HepG2 (cell line): ENCODE results near the gene AP5B1. TPM values are rescaled to one million over a fixed set of nuclear protein-coding genes. Genes with fewer than 3 reads are reported as not detected.
A peak's percentile ranks its signal among the peaks of the same experiment; 100 is the strongest.

Experiments
- ATAC-seq: fragments of 200-7000 bp; cut with Tn5 transposase; 3 replicates; pipeline ENCODE4 v1.9.1; 2020; ENCODE audit warnings: mild to moderate bottlenecking, moderate library complexity
- BruUV-seq: library from RNA; stranded (reverse); fragments of 400-500 nt; replicated peaks from 2 replicates; lab custom pipeline; 2021; lab: Mats Ljungman, UMichigan
- CTCF ChIA-PET: fragments of 300-600 bp; formaldehyde crosslinking; extraction: SDS; loops from one replicate; lab custom pipeline; 2021; ENCODE audit warnings: low total read pairs, inconsistent platforms, low intra/inter-chr PET ratio; lab: Yijun Ruan, JAX
- POLR2A ChIA-PET: fragments of 350-600 bp; sonication (Branson Sonifier 250); formaldehyde crosslinking; loops from one replicate; lab custom pipeline; 2020; ENCODE audit warnings: antibody characterized with exemption, inconsistent platforms; lab: Yijun Ruan, JAX
- DNase-seq: peaks from one replicate; pipeline ENCODE4 v3.0.0-alpha.2; 2015; ENCODE audit warnings: low spot score
- FAIRE-seq: peaks from 3 replicates; lab custom pipeline; 2011; peaks lifted over from hg19 to GRCh38; lab: Jason Lieb, UNC
- H2AFZ ChIP-seq: one replicate; pipeline ENCODE4 v1.6.1; 2011; ENCODE audit warnings: low read length, inconsistent platforms
- H3K27ac ChIP-seq: fragments of 300-600 bp; 3 replicates; pipeline ENCODE4 v1.8.0; 2011; ENCODE audit warnings: mixed run types, mild to moderate bottlenecking, mixed read lengths, low read length, inconsistent platforms; ENCODE audit not compliant: insufficient read depth; ENCODE audit errors: extremely low read length
- H3K27me3 ChIP-seq, 2 experiments: fragments of 200-600 bp in 1 of 2; 2 replicates in 1 of 2; 3 replicates in 1 of 2; pipeline versions ENCODE4 v1.6.0 to v1.8.0; 2011; ENCODE audit warnings: low read length in 2 of 2, mild to moderate bottlenecking in 2 of 2, moderate library complexity in 2 of 2, inconsistent platforms in 1 of 2; ENCODE audit not compliant: insufficient read depth in 2 of 2, control insufficient read depth in 1 of 2
- H3K36me3 ChIP-seq, 2 experiments: fragments of 200-600 bp in 1 of 2; replicated peaks in 1 of 2; 2 replicates in 1 of 2; 3 replicates in 1 of 2; pipeline versions ENCODE4 v1.5.1 to v1.8.0; 2011; ENCODE audit warnings: low read length in 2 of 2, inconsistent platforms in 1 of 2; ENCODE audit not compliant: insufficient read depth in 2 of 2, control insufficient read depth in 1 of 2
- H3K4me1 ChIP-seq: 2 replicates; pipeline ENCODE4 v1.5.1; 2012; ENCODE audit warnings: low read length, inconsistent platforms; ENCODE audit not compliant: insufficient read depth
- H3K4me2 ChIP-seq: 2 replicates; pipeline ENCODE4 v1.6.0; 2011; ENCODE audit warnings: low read depth, low read length, inconsistent platforms
- H3K4me3 ChIP-seq, 3 experiments: fragments of 200-600 bp in 1 of 3; sonication (generic), shearing (Covaris generic) in 1 of 3; replicated peaks in 1 of 3; 2 replicates each; pipeline ENCODE4 v1.5.1; 2011 to 2016; ENCODE audit warnings: low read length in 3 of 3, inconsistent platforms in 2 of 3, low read depth in 2 of 3, mild to moderate bottlenecking in 2 of 3, control low read depth in 1 of 3, mixed read lengths in 1 of 3; ENCODE audit not compliant: insufficient read depth in 1 of 3
- H3K79me2 ChIP-seq: one replicate; pipeline ENCODE4 v1.6.1; 2011; ENCODE audit warnings: low read length, inconsistent platforms; ENCODE audit not compliant: insufficient read depth
- H3K9ac ChIP-seq: 2 replicates; pipeline ENCODE4 v1.6.0; 2011; ENCODE audit warnings: mild to moderate bottlenecking, low read depth, low read length, inconsistent platforms; ENCODE audit not compliant: insufficient read depth
- H3K9me3 ChIP-seq: 2 replicates; pipeline ENCODE4 v1.5.1; 2012; ENCODE audit warnings: mild to moderate bottlenecking, low read length
- H4K20me1 ChIP-seq: 2 replicates; pipeline ENCODE4 v1.6.0; 2011; ENCODE audit warnings: inconsistent platforms, mild to moderate bottlenecking, low read length, moderate library complexity; ENCODE audit not compliant: insufficient read depth
- ATF2 ChIP-seq: sonication (generic); formaldehyde crosslinking; IDR thresholded peaks from 2 replicates; pipeline ENCODE4 v1.4.0; 2020; ENCODE audit warnings: missing genetic modification reagents
- GABPA ChIP-seq, 2 experiments: IDR thresholded peaks; 2 replicates each; pipeline ENCODE4 v1.6.1; 2011 to 2016; ENCODE audit warnings: low read depth in 2 of 2, low read length in 1 of 2, missing biosample characterization in 1 of 2, missing genetic modification characterization in 1 of 2
- HDAC2 ChIP-seq: sonication (generic); formaldehyde crosslinking; IDR thresholded peaks from 2 replicates; pipeline ENCODE4 v1.4.0; 2020; ENCODE audit warnings: missing genetic modification reagents
- KAT7 ChIP-seq: IDR thresholded peaks from 2 replicates; pipeline ENCODE4 v1.6.1; 2018; ENCODE audit warnings: borderline replicate concordance, missing compliant biosample characterization
- MYPOP ChIP-seq: sonication (generic); formaldehyde crosslinking; IDR thresholded peaks from 2 replicates; pipeline ENCODE4 v1.8.1; 2023; ENCODE audit warnings: mild to moderate bottlenecking, moderate library complexity, missing genetic modification reagents
- SOX5 ChIP-seq: IDR thresholded peaks from 2 replicates; pipeline ENCODE4 v1.6.1; 2016; ENCODE audit warnings: borderline replicate concordance
- SPEN ChIP-seq: sonication (generic); formaldehyde crosslinking; IDR thresholded peaks from 2 replicates; pipeline ENCODE4 v1.5.1; 2020; ENCODE audit warnings: low read depth, mild to moderate bottlenecking, missing genetic modification reagents
- ZFY ChIP-seq: sonication (generic); formaldehyde crosslinking; IDR thresholded peaks from 2 replicates; pipeline ENCODE4 v1.4.0; 2020; ENCODE audit warnings: missing genetic modification reagents
- ZNF577 ChIP-seq: sonication (generic); formaldehyde crosslinking; IDR thresholded peaks from 2 replicates; pipeline ENCODE4 v1.4.0; 2020; ENCODE audit warnings: mild to moderate bottlenecking, low read depth, missing genetic modification reagents, borderline replicate concordance
- ZNF660 ChIP-seq: sonication (generic); formaldehyde crosslinking; IDR thresholded peaks from 2 replicates; pipeline ENCODE4 v1.5.1; 2020; ENCODE audit warnings: mild to moderate bottlenecking, low read depth, missing genetic modification reagents, borderline replicate concordance
- ZNF747 ChIP-seq: sonication (generic); formaldehyde crosslinking; IDR thresholded peaks from 2 replicates; pipeline ENCODE4 v1.8.1; 2023; ENCODE audit warnings: missing genetic modification reagents, mild to moderate bottlenecking, borderline replicate concordance
- ZNF816 ChIP-seq: sonication (generic); formaldehyde crosslinking; IDR thresholded peaks from 2 replicates; pipeline ENCODE4 v1.8.0; 2022; ENCODE audit warnings: missing genetic modification reagents, mild to moderate bottlenecking, borderline replicate concordance
- WGBS: methylation state at CpG from one replicate; pipeline ENCODE4 v1.1.6; 2017; ENCODE audit warnings: low lambda C conversion rate; 5-methylcytosine and 5-hydroxymethylcytosine counted together
- in situ Hi-C: cut with HindIII; loops from 2 replicates; pipeline ENCODE4 v1.10.0; 2017; ENCODE audit warnings: low pct_unique_long_range_greater_than_20kb; ENCODE audit not compliant: extremely low pct_ligation_motif_present
- intact Hi-C: fragments of 100-400 bp; cut with micrococcal nuclease; formaldehyde crosslinking; loops from one replicate; pipeline ENCODE4 v1.10.0; 2022; ENCODE audit not compliant: unreplicated experiment
- polyA plus RNA-seq, 8 experiments: library from polyadenylated mRNA; depleted of rRNA in 3 of 8; stranded (reverse) in 7 of 8; unstranded in 1 of 8; fragments of >200 nt; fragmentation: Illumina TruSeq in 4 of 8; extraction: Trizol in 4 of 8; gene quantifications; 2 replicates each; pipeline versions ENCODE4 v1.2.1 to v1.2.3, GENCODE V29; 2011 to 2016; ENCODE audit warnings: low read depth in 4 of 8, missing spikeins in 1 of 8, mixed read lengths in 1 of 8; ENCODE audit not compliant: insufficient read depth in 1 of 8
- total RNA-seq, 5 experiments: library from RNA; depleted of rRNA; stranded (reverse); fragments of >200 nt; fragmentation: Illumina TruSeq; extraction: Trizol; gene quantifications; 2 replicates each; pipeline ENCODE4 v1.2.3, GENCODE V29; 2016; ENCODE audit warnings: low read depth in 1 of 5
- TF ChIP-seq, protein P1 (sequence below): sonication (generic); formaldehyde crosslinking; IDR thresholded peaks from 2 replicates; pipeline ENCODE4 v1.5.1; 2020; ENCODE audit warnings: missing genetic modification reagents, mild to moderate bottlenecking, borderline replicate concordance
- TF ChIP-seq, protein P2 (sequence below): sonication (generic); formaldehyde crosslinking; IDR thresholded peaks from 2 replicates; pipeline ENCODE4 v1.9.0; 2021; ENCODE audit warnings: missing genetic modification reagents, borderline replicate concordance
- TF ChIP-seq, protein P3 (sequence below): sonication (generic); formaldehyde crosslinking; IDR thresholded peaks from 2 replicates; pipeline ENCODE4 v1.4.0; 2020; ENCODE audit warnings: low read depth, mild to moderate bottlenecking, missing genetic modification reagents
- TF ChIP-seq, protein P4 (sequence below): IDR thresholded peaks from 2 replicates; pipeline ENCODE4 v1.6.1; 2016

The AP5B1 gene
- total and polyA plus RNA-seq, 2 of the 13 experiments (the other 11 are each of a cell fraction or from before 2014, with no cell fraction given), result 1.7 to 4.4 TPM

- no peaks in the 10 kb centered on the region for H3K36me3 ChIP-seq
- no peak overlapping the region for H3K4me3 ChIP-seq
- peak overlapping the region; percentile 50 for H3K4me2 ChIP-seq
- DNase-seq (peak; percentile 27), FAIRE-seq (no peak), ATAC-seq (peak; percentile 43; the same call in 2 of the 3 replicates)
- no peaks in the 10 kb centered on the region for H3K79me2 ChIP-seq
- in situ Hi-C loops, result no loop called here
- POLR2A ChIA-PET, result interaction anchor here (1.4 kb wide), 1 partner anchor 9 kb away, joined by 5 read pairs; no protein-coding TSS in a partner anchor
- no TSS peak for BruUV-seq
- H3K9ac ChIP-seq, result no peak overlapping the region
- CTCF ChIA-PET, result interaction anchor here (1.0 to 1.5 kb wide), 4 partner anchors 27 to 218 kb away, joined by 3 to 6 read pairs (median 4); partner anchors contain the start of gene FIBP
- intact Hi-C loops, result loop anchor here (1.0 kb wide), 1 partner anchor 59 kb away; the partner anchor contains the start of gene KAT5
- H3K27ac ChIP-seq, result no peak overlapping the region
- no peaks in the 10 kb centered on the region for H3K9me3 ChIP-seq
- H4K20me1 ChIP-seq, result no peaks in the 10 kb centered on the region
- H2AFZ ChIP-seq, result no peak overlapping the region
- H3K27me3 ChIP-seq, result no peaks in the 10 kb centered on the region
- H3K4me1 ChIP-seq, result peaks cover 25% of the 10 kb centered on the region
- WGBS, result 17% methylated on average over 12 of the region's 12 CpGs
- TF ChIP-seq, protein P1, sequence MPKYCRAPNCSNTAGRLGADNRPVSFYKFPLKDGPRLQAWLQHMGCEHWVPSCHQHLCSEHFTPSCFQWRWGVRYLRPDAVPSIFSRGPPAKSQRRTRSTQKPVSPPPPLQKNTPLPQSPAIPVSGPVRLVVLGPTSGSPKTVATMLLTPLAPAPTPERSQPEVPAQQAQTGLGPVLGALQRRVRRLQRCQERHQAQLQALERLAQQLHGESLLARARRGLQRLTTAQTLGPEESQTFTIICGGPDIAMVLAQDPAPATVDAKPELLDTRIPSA (CRISPR knock-in tag), result no peak
- TF ChIP-seq, protein P2, sequence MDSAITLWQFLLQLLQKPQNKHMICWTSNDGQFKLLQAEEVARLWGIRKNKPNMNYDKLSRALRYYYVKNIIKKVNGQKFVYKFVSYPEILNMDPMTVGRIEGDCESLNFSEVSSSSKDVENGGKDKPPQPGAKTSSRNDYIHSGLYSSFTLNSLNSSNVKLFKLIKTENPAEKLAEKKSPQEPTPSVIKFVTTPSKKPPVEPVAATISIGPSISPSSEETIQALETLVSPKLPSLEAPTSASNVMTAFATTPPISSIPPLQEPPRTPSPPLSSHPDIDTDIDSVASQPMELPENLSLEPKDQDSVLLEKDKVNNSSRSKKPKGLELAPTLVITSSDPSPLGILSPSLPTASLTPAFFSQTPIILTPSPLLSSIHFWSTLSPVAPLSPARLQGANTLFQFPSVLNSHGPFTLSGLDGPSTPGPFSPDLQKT, result no peak
- peak; percentile 24; the same call in 1 of the 2 replicates for TF ChIP-seq GABPA (IDR thresholded peaks at IDR 0.05; ENCODE audit: low read depth, low read length)
- peak; percentile 84 for TF ChIP-seq GABPA (CRISPR knock-in tag; IDR thresholded peaks at IDR 0.05; ENCODE audit: low read depth)
- TF ChIP-seq ZNF660 (CRISPR knock-in tag), result no peak
- TF ChIP-seq HDAC2 (CRISPR knock-in tag), result no peak
- no peak for TF ChIP-seq ZNF816
- TF ChIP-seq ZNF747 (CRISPR knock-in tag), result no peak
- no peak for TF ChIP-seq ZNF577
- no peak for TF ChIP-seq MYPOP (CRISPR knock-in tag)
- TF ChIP-seq SOX5 (CRISPR knock-in tag), result peak; percentile 10; the same call in 1 of the 2 replicates
- TF ChIP-seq, protein P3, sequence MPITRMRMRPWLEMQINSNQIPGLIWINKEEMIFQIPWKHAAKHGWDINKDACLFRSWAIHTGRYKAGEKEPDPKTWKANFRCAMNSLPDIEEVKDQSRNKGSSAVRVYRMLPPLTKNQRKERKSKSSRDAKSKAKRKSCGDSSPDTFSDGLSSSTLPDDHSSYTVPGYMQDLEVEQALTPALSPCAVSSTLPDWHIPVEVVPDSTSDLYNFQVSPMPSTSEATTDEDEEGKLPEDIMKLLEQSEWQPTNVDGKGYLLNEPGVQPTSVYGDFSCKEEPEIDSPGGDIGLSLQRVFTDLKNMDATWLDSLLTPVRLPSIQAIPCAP (CRISPR knock-in tag), result no peak
- TF ChIP-seq, protein P4, sequence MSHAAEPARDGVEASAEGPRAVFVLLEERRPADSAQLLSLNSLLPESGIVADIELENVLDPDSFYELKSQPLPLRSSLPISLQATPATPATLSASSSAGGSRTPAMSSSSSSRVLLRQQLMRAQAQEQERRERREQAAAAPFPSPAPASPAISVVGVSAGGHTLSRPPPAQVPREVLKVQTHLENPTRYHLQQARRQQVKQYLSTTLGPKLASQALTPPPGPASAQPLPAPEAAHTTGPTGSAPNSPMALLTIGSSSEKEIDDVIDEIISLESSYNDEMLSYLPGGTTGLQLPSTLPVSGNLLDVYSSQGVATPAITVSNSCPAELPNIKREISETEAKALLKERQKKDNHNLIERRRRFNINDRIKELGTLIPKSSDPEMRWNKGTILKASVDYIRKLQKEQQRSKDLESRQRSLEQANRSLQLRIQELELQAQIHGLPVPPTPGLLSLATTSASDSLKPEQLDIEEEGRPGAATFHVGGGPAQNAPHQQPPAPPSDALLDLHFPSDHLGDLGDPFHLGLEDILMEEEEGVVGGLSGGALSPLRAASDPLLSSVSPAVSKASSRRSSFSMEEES (CRISPR knock-in tag), result no peak
- TF ChIP-seq ZFY, result 0 out of 2 replicates have a peak, but pooled peaks have one; percentile 11
- TF ChIP-seq SPEN (CRISPR knock-in tag), result no peak
- no peak for TF ChIP-seq KAT7 (CRISPR knock-in tag)
- TF ChIP-seq ATF2 (CRISPR knock-in tag), result no peak
Observed at GRCh38 chr11:65770951-65771567, 9.7 kb downstream of the AP5B1 start.
